ENCODE measurements around the gene ITGB7. TPM values are rescaled to one million over a fixed set of nuclear protein-coding genes. Genes with fewer than 3 reads are reported as not detected.

ITGB7 gene
- polyA plus RNA-seq, 1 of the 3 experiments (the other 2 are of a cell fraction): 0.25 TPM

DNA sequence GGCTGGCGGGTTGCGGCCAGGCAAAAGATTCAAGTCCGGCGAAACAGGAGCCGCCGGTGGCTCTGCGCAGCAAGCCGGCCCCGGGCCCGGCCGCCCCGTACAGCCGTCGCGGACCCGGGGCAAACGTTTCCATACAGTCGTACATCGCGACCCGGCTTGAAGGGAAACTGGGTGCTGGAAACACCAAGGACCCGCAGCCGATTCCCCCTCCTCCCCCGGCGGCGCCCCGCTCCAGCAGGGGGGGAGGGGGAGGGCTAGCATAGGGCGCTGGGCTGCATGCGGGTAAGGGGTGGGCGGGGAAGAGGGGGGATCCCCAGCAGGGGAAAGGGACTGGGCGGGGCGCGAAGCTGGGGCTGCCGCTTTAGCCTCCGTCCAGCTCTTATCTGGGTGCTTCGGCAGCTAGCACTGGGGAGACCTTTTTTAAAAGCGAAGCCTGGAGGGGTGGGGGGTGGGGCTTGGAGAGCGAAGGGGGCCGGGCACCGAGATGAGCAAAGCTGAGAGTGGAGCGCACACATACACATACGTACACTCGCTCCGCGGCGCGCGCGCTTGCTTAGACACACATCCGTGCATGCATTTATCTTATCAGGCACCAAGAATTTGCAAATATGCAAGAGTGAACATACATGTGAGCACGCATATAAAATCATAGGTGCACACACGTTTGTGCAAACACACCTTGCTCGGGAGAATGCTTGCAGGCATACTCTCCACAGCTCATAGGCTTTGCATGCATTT lies 13.1 kb upstream of the ITGB7 start:
- no peaks in the 10 kb centered on the region for H3K9me2 ChIP-seq
- H3K27ac ChIP-seq (ENCODE audit: low read depth in 2 of 2, low read length in 1 of 2): peak overlapping the region; percentile 99; a peak in 3 of 4 replicates
- peak overlapping the region; percentile 54 to 75 for H3K4me3 ChIP-seq (ENCODE audit: low read depth in 2 of 2, low read length in 1 of 2)
- peaks cover 45 to 51% of the 10 kb centered on the region in 2 experiments for H3K4me1 ChIP-seq (ENCODE audit: control insufficient read depth in 1 of 2, insufficient read depth in 2 of 2, low read depth in 1 of 2, low read length in 1 of 2)
- no peaks in the 10 kb centered on the region for H3K9me3 ChIP-seq
- peak; percentile 11 for TF ChIP-seq POLR2AphosphoS5 (IDR thresholded peaks at IDR 0.05; ENCODE audit: low read depth, low read length)
- TF ChIP-seq MXI1 (IDR thresholded peaks at IDR 0.05; ENCODE audit: low read depth, low read length): peak; percentile 51; the same call in 1 of the 2 replicates
- no peak for TF ChIP-seq SMC3 (IDR thresholded peaks at IDR 0.05; ENCODE audit: low read depth, low read length)
- no peak for TF ChIP-seq CHD2 (IDR thresholded peaks at IDR 0.05; ENCODE audit: low read length, partially characterized antibody)
- no peak for TF ChIP-seq RAD21 (IDR thresholded peaks at IDR 0.05; ENCODE audit: low read length)
- no peak for TF ChIP-seq GABPA (IDR thresholded peaks at IDR 0.05; ENCODE audit: low read depth)
- peak; percentile 16; the same call in 1 of the 2 replicates for TF ChIP-seq SIN3A (IDR thresholded peaks at IDR 0.05; ENCODE audit: borderline replicate concordance, low read depth, low read length)
- TF ChIP-seq, protein P1, sequence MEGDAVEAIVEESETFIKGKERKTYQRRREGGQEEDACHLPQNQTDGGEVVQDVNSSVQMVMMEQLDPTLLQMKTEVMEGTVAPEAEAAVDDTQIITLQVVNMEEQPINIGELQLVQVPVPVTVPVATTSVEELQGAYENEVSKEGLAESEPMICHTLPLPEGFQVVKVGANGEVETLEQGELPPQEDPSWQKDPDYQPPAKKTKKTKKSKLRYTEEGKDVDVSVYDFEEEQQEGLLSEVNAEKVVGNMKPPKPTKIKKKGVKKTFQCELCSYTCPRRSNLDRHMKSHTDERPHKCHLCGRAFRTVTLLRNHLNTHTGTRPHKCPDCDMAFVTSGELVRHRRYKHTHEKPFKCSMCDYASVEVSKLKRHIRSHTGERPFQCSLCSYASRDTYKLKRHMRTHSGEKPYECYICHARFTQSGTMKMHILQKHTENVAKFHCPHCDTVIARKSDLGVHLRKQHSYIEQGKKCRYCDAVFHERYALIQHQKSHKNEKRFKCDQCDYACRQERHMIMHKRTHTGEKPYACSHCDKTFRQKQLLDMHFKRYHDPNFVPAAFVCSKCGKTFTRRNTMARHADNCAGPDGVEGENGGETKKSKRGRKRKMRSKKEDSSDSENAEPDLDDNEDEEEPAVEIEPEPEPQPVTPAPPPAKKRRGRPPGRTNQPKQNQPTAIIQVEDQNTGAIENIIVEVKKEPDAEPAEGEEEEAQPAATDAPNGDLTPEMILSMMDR (IDR thresholded peaks at IDR 0.05): no peak
- TF ChIP-seq, protein P2, sequence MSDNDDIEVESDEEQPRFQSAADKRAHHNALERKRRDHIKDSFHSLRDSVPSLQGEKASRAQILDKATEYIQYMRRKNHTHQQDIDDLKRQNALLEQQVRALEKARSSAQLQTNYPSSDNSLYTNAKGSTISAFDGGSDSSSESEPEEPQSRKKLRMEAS (IDR thresholded peaks at IDR 0.05; ENCODE audit: low read depth): 0 out of 2 replicates have a peak, but pooled peaks have one; percentile 6
- TF ChIP-seq NRF1 (IDR thresholded peaks at IDR 0.05; ENCODE audit: low read depth, low read length): no peak
- TF ChIP-seq RXRA (IDR thresholded peaks at IDR 0.05; ENCODE audit: borderline replicate concordance, low read depth): no peak
- no peak for TF ChIP-seq TCF12 (IDR thresholded peaks at IDR 0.05)
- no peak for TF ChIP-seq GATA2 (CRISPR knock-in tag; IDR thresholded peaks at IDR 0.05)
- TF ChIP-seq FOXJ3 (CRISPR knock-in tag; IDR thresholded peaks at IDR 0.05): no peak
- no peak for TF ChIP-seq EP300 (IDR thresholded peaks at IDR 0.05; ENCODE audit: borderline replicate concordance in 1 of 2, low read depth in 1 of 2, low read length in 1 of 2)
- no peak for TF ChIP-seq RFX5 (IDR thresholded peaks at IDR 0.05; ENCODE audit: low read length)
- TF ChIP-seq EZH2phosphoT487 (IDR thresholded peaks at IDR 0.05; ENCODE audit: borderline replicate concordance, low read depth): no peak
- peak overlapping the region; percentile 2; the same call in 1 of the 2 replicates for H2AFZ ChIP-seq (ENCODE audit: low read depth)
- peak; percentile 90 for DNase-seq
- H4K20me1 ChIP-seq (ENCODE audit: insufficient read depth): peaks cover 5% of the 10 kb centered on the region; the same call in 1 of the 2 replicates
- H3K27me3 ChIP-seq (ENCODE audit: insufficient read depth): no peaks in the 10 kb centered on the region
- ChIA-PET POLR2A (interaction anchor here (0.8 to 2.6 kb wide), 3 partner anchors 32 to 75 kb away, joined by 4 to 16 read pairs (median 6); partner anchors contain the start of genes ESPL1 and PFDN5), CTCF (interaction anchor here (0.9 to 14.8 kb wide), 13 partner anchors 9 to 154 kb away, joined by 3 to 363 read pairs (median 6); partner anchors contain the start of genes ESPL1, MYG1 and PFDN5)
- H3K79me2 ChIP-seq (ENCODE audit: insufficient read depth): peaks cover 40% of the 10 kb centered on the region
- H3K36me3 ChIP-seq (replicated peaks in 1 of 2; ENCODE audit: control insufficient read depth in 1 of 2, insufficient read depth in 2 of 2, low read length in 1 of 2): peaks cover 0 to under 1% of the 10 kb centered on the region in 2 experiments
- H3F3A ChIP-seq (replicated peaks; ENCODE audit: insufficient read depth): peaks cover 37% of the 10 kb centered on the region
- H3K9ac ChIP-seq: peak overlapping the region; percentile 61; the same call in 1 of the 2 replicates
- H3K4me2 ChIP-seq: peak overlapping the region; percentile 80
- under 1% methylated on average over 34 of the region's 53 CpGs for WGBS (ENCODE audit: low lambda C conversion rate)
